AG09309 (cell line): ENCODE data around the gene GPBP1L1.

Experiments used
- DNase-seq: peaks from one replicate; pipeline ENCODE4 v3.0.0-alpha.2; 2010; ENCODE audit warnings: low read depth
- H3K4me3 ChIP-seq: 2 replicates; pipeline ENCODE4 v1.5.1; 2011; ENCODE audit warnings: mild to moderate bottlenecking, low read depth, low read length, moderate library complexity; ENCODE audit not compliant: control insufficient read depth
- TF ChIP-seq, protein P1 (sequence below): IDR thresholded peaks from 2 replicates; pipeline ENCODE4 v1.5.1; 2011; ENCODE audit warnings: mild to moderate bottlenecking, low read depth, low read length, inconsistent platforms; ENCODE audit not compliant: insufficient read depth, control insufficient read depth; ENCODE audit errors: missing control alignments

GPBP1L1 gene

DNA sequence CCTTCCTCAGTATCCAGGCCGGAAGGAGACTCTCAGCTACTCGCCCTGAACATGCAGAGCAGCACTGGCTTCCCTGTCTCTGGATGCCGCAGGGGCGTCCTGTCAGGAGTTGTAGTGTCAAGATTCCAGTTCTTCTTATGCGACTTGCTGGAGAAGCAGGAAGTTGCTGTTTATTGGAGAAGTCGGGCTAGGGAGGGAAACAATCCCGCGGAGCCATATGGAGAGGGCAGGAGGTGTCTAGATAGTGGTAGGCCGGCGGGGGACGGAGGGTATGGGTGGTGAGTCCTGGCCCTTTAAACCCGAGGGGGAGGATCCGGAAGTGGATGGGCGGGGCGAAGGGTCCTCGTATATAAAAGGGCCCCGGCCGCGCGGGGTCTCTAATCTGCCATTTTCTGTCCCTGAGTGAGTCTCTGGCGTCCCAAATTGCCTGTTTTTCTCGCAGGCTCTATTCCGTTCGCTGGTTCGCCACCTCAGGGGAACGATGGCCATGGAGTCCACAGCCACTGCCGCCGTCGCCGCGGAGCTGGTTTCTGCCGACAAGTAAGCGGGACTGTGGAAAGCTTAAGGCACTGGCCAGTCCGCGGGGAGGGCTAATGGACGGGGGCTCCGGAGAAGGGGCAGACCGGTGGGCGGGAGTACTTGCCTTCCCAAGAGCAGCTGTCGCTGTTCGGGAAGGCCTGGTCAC lies 102.5 kb downstream of the GPBP1L1 start, which contains the start of gene NASP:
Gene NASP (plus strand): TSS at position 376 of the 685 bp plus-strand sequence. CDS start 106 bp downstream, at position 482.
- TF ChIP-seq, protein P1, sequence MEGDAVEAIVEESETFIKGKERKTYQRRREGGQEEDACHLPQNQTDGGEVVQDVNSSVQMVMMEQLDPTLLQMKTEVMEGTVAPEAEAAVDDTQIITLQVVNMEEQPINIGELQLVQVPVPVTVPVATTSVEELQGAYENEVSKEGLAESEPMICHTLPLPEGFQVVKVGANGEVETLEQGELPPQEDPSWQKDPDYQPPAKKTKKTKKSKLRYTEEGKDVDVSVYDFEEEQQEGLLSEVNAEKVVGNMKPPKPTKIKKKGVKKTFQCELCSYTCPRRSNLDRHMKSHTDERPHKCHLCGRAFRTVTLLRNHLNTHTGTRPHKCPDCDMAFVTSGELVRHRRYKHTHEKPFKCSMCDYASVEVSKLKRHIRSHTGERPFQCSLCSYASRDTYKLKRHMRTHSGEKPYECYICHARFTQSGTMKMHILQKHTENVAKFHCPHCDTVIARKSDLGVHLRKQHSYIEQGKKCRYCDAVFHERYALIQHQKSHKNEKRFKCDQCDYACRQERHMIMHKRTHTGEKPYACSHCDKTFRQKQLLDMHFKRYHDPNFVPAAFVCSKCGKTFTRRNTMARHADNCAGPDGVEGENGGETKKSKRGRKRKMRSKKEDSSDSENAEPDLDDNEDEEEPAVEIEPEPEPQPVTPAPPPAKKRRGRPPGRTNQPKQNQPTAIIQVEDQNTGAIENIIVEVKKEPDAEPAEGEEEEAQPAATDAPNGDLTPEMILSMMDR, result no peak
- DNase-seq, result peak; percentile 8
- H3K4me3 ChIP-seq, result peak within 1 kb of the TSS; percentile 92

GRCh38 chr1:45583264-45583665 lies 103.1 kb downstream of the GPBP1L1 start:
- peak overlapping the region; percentile 92 for H3K4me3 ChIP-seq
- TF ChIP-seq, protein P1, result no peak
- peak; percentile 88 for DNase-seq
